Measurements from ENCODE around the gene DEFB108B. TPM values are rescaled to one million over a fixed set of nuclear protein-coding genes. Genes with fewer than 3 reads are reported as not detected.
"Not testable (repeated sequence)": the region's sequence is repeated elsewhere in the genome, so short reads cannot be mapped to it uniquely, and the experiment has no call there.

Gene DEFB108B
- total RNA-seq, 2 donors from 2014 or later, result not detected

DNA sequence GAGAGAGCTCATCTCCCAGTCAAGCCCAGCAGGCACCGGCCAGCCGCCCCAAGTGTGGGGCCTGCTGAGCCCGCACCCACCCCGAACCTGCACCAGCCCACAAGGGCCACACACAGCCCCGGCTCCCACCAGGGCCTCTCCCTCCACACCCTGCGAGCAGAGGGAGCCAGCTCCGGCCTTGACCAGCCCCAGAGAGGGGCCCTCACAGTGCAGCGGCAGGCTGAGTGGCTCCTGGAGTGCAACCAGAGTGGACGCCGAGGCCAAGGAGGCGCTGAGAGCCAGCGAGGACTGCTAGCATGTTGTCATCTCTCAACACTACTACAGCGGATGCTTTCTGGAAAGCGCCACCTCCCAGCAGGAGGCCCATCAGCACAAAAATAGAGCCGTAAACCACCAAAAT is 10.9 kb downstream of the DEFB108B start:
- intact Hi-C loops (cut with DNase I), result no loop called here
- H3K4me1 ChIP-seq, result no peaks in the 10 kb centered on the region
- no peak for ATAC-seq
- no peaks in the 10 kb centered on the region for H3K36me3 ChIP-seq (replicated peaks in 1 of 2; ENCODE audit: insufficient read depth in 1 of 2, low read depth in 2 of 2)
- H3K27me3 ChIP-seq, result no peaks in the 10 kb centered on the region
- 90 to 91% methylated on average over 5 to 14 of the region's 15 CpGs for WGBS, 2 donors
- DNase-seq, result no peak
- no peaks in the 10 kb centered on the region for H3K9me3 ChIP-seq
- H3K27ac ChIP-seq, result no peak overlapping the region
- no peak for TF ChIP-seq POLR2A (IDR thresholded peaks at IDR 0.05)
- TF ChIP-seq, protein P1, sequence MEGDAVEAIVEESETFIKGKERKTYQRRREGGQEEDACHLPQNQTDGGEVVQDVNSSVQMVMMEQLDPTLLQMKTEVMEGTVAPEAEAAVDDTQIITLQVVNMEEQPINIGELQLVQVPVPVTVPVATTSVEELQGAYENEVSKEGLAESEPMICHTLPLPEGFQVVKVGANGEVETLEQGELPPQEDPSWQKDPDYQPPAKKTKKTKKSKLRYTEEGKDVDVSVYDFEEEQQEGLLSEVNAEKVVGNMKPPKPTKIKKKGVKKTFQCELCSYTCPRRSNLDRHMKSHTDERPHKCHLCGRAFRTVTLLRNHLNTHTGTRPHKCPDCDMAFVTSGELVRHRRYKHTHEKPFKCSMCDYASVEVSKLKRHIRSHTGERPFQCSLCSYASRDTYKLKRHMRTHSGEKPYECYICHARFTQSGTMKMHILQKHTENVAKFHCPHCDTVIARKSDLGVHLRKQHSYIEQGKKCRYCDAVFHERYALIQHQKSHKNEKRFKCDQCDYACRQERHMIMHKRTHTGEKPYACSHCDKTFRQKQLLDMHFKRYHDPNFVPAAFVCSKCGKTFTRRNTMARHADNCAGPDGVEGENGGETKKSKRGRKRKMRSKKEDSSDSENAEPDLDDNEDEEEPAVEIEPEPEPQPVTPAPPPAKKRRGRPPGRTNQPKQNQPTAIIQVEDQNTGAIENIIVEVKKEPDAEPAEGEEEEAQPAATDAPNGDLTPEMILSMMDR (IDR thresholded peaks at IDR 0.05), result no peak
- H3K4me3 ChIP-seq, result no peak overlapping the region

DNA sequence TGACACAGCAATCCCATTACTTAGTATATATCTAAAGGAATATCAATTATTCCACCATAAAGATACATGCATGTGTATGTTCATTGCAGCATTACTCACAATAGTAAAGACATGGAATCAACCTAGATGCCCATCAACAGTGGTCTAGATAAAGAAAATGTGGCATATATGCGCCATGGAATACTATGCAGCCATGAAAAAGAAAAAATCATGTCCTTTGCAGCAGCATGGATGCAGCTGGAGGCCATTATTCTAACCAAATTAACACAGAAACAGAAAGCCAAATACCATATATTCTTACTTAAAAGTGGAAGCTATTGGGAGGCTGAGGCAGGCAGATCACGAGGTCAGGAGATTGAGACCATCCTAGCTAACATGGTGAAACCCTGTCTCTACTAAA is 20.9 kb downstream of the DEFB108B start:
- H3K4me1 ChIP-seq; DNase-seq; intact Hi-C loops (cut with DNase I); H3K36me3 ChIP-seq (replicated peaks in 1 of 2; ENCODE audit: insufficient read depth in 1 of 2, low read depth in 2 of 2); H3K27me3 ChIP-seq; H3K27ac ChIP-seq; H3K4me3 ChIP-seq; H3K9me3 ChIP-seq; ATAC-seq: not testable (repeated sequence)
- WGBS, 2 donors, result 88 to 92% methylated on average over 2 of the region's 2 CpGs

DNA sequence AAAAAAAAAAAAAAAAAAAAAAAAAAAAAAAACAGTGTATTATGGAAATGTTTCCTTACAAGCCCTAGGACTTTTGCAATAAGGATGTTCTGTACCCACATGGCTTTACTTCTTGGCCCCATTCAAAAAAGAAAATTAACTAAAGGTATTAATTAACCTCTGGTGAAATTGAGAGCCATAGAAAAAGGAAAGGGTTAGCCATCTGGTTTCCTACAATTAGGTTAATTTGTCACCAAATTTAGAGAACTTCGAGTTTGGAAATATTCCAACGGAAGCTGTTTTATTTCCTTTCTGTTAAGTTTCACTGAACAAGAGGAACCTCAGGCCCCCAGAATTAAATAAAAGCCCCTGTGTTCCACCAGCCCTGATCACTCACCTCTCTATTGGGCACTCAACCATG is 22.9 kb downstream of the DEFB108B start:
- not testable (repeated sequence) for H3K36me3 ChIP-seq (replicated peaks in 1 of 2; ENCODE audit: insufficient read depth in 1 of 2, low read depth in 2 of 2); DNase-seq
- WGBS, 2 donors, result 18 to 31% methylated on average over 2 of the region's 2 CpGs

DNA sequence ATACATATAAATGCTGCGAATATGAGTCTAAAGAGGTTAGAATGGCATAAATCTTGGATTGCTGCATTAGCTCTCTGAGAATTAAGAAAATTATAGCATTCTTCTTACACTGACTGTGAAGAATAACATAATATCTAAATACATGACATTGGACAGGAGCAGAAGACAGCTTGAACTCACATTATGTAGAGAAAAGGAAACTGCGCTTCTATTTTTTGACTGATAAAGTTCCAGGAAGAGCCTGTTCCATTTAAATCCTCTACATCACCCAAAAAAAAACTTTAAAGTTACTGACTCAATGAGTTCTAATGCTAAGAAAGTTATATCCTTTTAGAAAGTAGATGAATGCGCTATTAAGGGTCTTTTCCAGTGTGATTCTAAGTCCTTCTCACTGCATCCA is 27.8 kb downstream of the DEFB108B start:
- H3K4me1 ChIP-seq; H3K9me3 ChIP-seq; H3K4me3 ChIP-seq; H3K27ac ChIP-seq; H3K36me3 ChIP-seq (replicated peaks in 1 of 2; ENCODE audit: insufficient read depth in 1 of 2, low read depth in 2 of 2); DNase-seq; intact Hi-C loops (cut with DNase I); ATAC-seq; H3K27me3 ChIP-seq: not testable (repeated sequence)
- WGBS, 2 donors, result 94 to 96% methylated on average over 3 of the region's 3 CpGs

More for the DNA sequence above, 22.9 kb downstream of the DEFB108B start:
- H3K4me1 ChIP-seq; H3K9me3 ChIP-seq; ATAC-seq; H3K27ac ChIP-seq; intact Hi-C loops (cut with DNase I); H3K27me3 ChIP-seq; H3K4me3 ChIP-seq: not testable (repeated sequence)

DNA sequence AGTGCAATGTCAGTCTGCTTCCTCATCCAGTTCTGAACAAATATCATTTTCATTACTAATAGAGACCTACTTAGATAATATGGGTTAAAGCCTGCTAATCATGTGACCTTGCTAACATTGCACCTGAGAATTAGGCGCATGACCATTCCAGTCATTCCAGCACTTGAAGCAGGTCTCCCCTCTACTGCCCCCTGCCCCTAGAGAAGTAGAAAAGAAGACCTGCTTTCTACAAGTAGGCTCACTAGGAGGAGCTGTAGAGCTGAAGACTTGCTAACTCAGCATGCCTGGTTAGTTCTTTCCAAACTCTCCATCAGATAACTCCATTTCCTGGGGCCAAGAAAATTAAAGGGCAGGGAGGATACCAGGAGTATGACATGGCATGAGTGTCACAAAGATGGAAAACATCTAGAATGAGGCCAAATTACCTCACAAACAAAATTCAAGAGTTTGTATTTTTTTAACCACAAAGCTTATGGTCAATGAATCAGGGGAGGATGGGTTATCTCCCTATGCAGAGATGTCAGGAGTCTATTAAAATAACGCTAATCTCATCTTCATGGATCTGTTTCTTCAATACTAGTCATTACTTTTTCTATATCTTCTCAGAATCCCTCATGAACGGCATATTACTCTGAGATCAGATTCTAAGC is 31.1 kb downstream of the DEFB108B start:
- H3K36me3 ChIP-seq (replicated peaks in 1 of 2; ENCODE audit: insufficient read depth in 1 of 2, low read depth in 2 of 2); H3K4me1 ChIP-seq; H3K4me3 ChIP-seq; H3K27me3 ChIP-seq; intact Hi-C loops (cut with DNase I); H3K27ac ChIP-seq; H3K9me3 ChIP-seq: not testable (repeated sequence)
- peak in 3 of 4 donors; percentile 20 to 60 (median 54) for DNase-seq
- TF ChIP-seq, protein P1 (IDR thresholded peaks at IDR 0.05), result peak in 6 of 7 experiments; percentile 27 to 87 (median 60)
- WGBS, 2 donors, result 41 to 58% methylated on average over 3 of the region's 3 CpGs
- ATAC-seq, result peak; percentile 71

DNA sequence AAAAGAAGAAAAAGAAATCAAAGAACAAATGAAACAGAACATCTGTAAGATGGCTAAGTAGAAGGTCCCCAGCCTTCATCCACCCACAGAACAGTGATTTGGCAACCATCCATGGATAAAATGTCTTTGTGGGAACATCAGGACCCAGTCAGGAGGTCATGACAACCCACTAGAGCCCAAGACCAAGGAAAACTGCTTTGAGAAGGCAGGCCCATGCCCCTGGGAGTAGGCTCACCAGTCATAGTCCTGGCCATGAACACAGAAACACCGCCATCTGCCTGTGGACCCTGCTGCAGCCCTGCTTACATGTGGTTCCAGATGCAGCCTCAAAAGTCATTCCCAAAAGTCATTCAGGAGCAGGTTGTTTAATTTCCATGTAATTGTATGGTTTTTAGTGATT is 34.2 kb downstream of the DEFB108B start:
- H3K27me3 ChIP-seq; intact Hi-C loops (cut with DNase I); H3K36me3 ChIP-seq (replicated peaks in 1 of 2; ENCODE audit: insufficient read depth in 1 of 2, low read depth in 2 of 2); DNase-seq; H3K4me1 ChIP-seq; H3K9me3 ChIP-seq; ATAC-seq; H3K27ac ChIP-seq; H3K4me3 ChIP-seq: not testable (repeated sequence)
- 78 to 88% methylated on average over 1 of the region's 1 CpG for WGBS, 2 donors

DNA sequence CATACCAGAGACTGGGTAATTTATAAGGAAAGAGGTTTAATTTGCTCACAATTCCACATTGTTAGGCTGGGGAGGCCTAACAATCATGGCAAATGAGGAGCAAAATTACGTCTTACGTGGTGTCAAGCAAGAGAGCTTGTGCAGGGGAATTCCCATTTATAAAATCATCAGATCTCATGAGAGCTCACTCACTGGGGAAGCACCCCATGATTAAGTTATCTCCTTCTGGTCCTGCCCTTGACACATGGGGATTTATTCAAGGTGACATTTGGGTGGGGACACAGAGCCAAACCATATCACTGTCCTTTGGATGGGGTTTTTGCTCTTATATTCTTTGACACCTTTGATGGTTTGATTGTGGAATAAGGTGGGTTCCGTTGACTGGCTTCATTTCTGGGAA is 36.9 kb downstream of the DEFB108B start:
- ATAC-seq; H3K27ac ChIP-seq; H3K27me3 ChIP-seq; H3K4me1 ChIP-seq; DNase-seq; H3K9me3 ChIP-seq; intact Hi-C loops (cut with DNase I); H3K36me3 ChIP-seq (replicated peaks in 1 of 2; ENCODE audit: insufficient read depth in 1 of 2, low read depth in 2 of 2); H3K4me3 ChIP-seq: not testable (repeated sequence)
- 94 to 100% methylated on average over 3 of the region's 3 CpGs for WGBS, 2 donors

DNA sequence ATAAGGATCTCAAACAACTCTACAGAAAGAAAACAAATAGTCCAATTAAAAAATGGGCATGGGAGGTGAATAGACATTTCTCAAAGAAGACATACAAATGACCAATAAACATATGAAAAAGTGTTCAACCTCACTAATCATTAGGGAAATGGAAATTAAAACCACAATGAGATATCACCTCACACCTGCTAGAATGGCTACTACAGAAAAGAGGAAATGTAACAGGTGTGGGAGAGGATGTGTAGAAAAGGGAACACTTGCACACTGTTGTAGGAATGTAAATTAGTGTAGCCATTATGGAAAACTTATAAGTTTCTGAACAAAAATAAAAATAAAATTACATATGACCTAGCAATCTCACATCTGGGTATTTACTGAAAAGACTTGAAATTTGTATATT is 37.7 kb downstream of the DEFB108B start:
- ATAC-seq; DNase-seq; H3K36me3 ChIP-seq (replicated peaks in 1 of 2; ENCODE audit: insufficient read depth in 1 of 2, low read depth in 2 of 2); H3K27ac ChIP-seq; H3K4me1 ChIP-seq; H3K27me3 ChIP-seq; H3K4me3 ChIP-seq; intact Hi-C loops (cut with DNase I); H3K9me3 ChIP-seq: not testable (repeated sequence)

DNA sequence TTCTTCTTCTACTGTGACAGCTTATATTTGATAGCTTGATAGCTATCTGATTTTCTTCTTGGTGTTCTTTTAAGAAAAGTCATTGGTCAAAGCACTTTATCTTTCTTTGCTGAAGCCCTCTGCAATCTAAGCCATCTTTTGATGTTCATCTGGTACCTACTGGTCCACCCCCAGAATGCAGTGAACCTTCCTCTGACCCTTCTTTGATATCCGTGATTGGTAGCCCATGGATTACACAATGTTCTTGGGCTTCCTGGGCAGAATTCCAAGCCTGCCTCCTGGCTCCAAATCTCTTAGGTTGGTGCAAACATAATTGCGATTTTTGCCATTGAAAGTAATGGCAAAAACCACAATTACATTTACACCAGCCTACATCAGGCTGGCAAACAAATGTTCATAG is 43.3 kb downstream of the DEFB108B start:
- H3K27me3 ChIP-seq; intact Hi-C loops (cut with DNase I); H3K36me3 ChIP-seq (replicated peaks in 1 of 2; ENCODE audit: insufficient read depth in 1 of 2, low read depth in 2 of 2); H3K4me3 ChIP-seq; DNase-seq; H3K27ac ChIP-seq; ATAC-seq; H3K9me3 ChIP-seq; H3K4me1 ChIP-seq: not testable (repeated sequence)
- 38 to 44% methylated on average over 2 of the region's 2 CpGs for whole genome bisulfite sequencing, 2 donors

DNA sequence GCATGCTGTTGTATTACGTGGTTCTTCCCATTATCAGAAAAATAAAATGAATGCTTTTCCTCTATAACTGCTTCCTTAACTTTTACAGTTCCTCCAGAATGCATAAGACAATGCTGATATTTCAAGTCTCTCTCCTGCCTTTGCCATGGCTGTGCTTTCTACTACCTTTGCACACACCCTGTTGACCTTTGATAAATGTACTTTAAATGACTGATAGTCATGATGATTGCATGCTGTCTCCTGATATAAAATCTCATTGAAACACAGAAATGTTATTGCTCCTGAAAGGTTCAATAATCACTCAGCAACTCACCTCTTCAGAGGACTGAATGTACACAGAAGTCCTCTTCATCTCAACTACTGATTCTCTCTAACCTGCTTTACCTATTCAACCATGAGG is 45.1 kb downstream of the DEFB108B start, which contains the start of gene DEFB131B:
TSS of gene DEFB131B (plus strand) at position 395 of the 400 bp plus-strand sequence. CDS start at position 395, 0 bp downstream.
- H3K36me3 ChIP-seq (replicated peaks in 1 of 2; ENCODE audit: insufficient read depth in 1 of 2, low read depth in 2 of 2); H3K4me3 ChIP-seq; H3K27me3 ChIP-seq; DNase-seq; intact Hi-C loops (cut with DNase I); ATAC-seq; H3K4me1 ChIP-seq; H3K27ac ChIP-seq; H3K9me3 ChIP-seq: not testable (repeated sequence)
- WGBS, 2 donors, result 81 to 92% methylated on average over 1 of the region's 1 CpG
